SHP77 (cell line): Measurements from ENCODE around the gene PDLIM5.
"Not testable (repeated sequence)": the region's sequence is repeated elsewhere in the genome, so short reads cannot be mapped to it uniquely, and the experiment has no call there.

ENCODE experiments used
- DNase-seq, 2 experiments: peaks; one replicate each; lab custom pipeline; 2025; lab: John Stamatoyannopoulos, UW

PDLIM5 gene

GRCh38 chr4:94528792-94529451 lies 77.2 kb downstream of the PDLIM5 start:
- no peak for DNase-seq

GRCh38 chr4:94530073-94530472 lies 78.3 kb downstream of the PDLIM5 start:
- DNase-seq: no peak

- DNase-seq: no peak
Observed at GRCh38 chr4:94531991-94532789, 80.4 kb downstream of the PDLIM5 start.

- DNase-seq: no peak
Observed at GRCh38 chr4:94533405-94534223, 81.9 kb downstream of the PDLIM5 start.

GRCh38 chr4:94534401-94535312 lies 82.9 kb downstream of the PDLIM5 start:
- DNase-seq: no peak

- no peak for DNase-seq
Observed at GRCh38 chr4:94536049-94536448, 84.3 kb downstream of the PDLIM5 start.

GRCh38 chr4:94536649-94537469 lies 85.1 kb downstream of the PDLIM5 start:
- no peak for DNase-seq

GRCh38 chr4:94537921-94538628 lies 86.3 kb downstream of the PDLIM5 start:
- no peak for DNase-seq

GRCh38 chr4:94540476-94540875 lies 88.7 kb downstream of the PDLIM5 start:
- DNase-seq: no peak

- no peak for DNase-seq
Observed at GRCh38 chr4:94544811-94545210, 93.1 kb downstream of the PDLIM5 start.

GRCh38 chr4:94545296-94545695 lies 93.6 kb downstream of the PDLIM5 start:
- no peak for DNase-seq

GRCh38 chr4:94546949-94547348 lies 95.2 kb downstream of the PDLIM5 start:
- no peak for DNase-seq

- no peak for DNase-seq
Observed at GRCh38 chr4:94548571-94548970, 96.8 kb downstream of the PDLIM5 start.

GRCh38 chr4:94550352-94550751 lies 98.6 kb downstream of the PDLIM5 start:
- no peak for DNase-seq

GRCh38 chr4:94550851-94551250 lies 99.1 kb downstream of the PDLIM5 start:
- DNase-seq: no peak

GRCh38 chr4:94551643-94552564 lies 100.2 kb downstream of the PDLIM5 start:
- no peak for DNase-seq

GRCh38 chr4:94556047-94556446 lies 104.3 kb downstream of the PDLIM5 start:
- not testable (repeated sequence) for DNase-seq

GRCh38 chr4:94557632-94558031 lies 105.9 kb downstream of the PDLIM5 start:
- not testable (repeated sequence) for DNase-seq

GRCh38 chr4:94558392-94558904 lies 106.7 kb downstream of the PDLIM5 start:
- DNase-seq: no peak
